GM04504 (cell line): ENCODE results near the gene CNTFR.

ENCODE experiments used
- DNase-seq: peaks from one replicate; pipeline ENCODE4 v3.0.0-alpha.2; 2012; ENCODE audit warnings: low read depth

The CNTFR gene

DNA sequence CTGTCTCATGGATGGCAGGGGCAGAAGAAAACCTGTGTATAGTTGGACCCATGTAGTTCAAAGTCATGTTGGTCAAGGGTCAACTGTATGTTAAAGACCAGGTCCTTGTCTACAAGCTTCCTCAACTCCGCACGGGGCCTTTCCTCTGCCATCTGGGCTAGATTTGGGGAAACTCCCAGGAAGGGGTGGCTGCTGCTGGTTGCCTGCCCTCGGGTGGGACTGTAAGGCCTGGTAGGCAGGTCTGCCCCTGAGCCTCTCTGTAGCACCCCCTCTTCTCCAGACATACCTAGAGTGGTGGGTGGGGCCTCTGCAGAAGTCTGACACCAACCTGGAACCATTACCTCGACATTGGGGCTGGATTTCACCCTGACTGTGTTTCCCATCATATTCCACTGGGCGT lies 82.0 kb downstream of the CNTFR start:
- no peak for DNase-seq

DNA sequence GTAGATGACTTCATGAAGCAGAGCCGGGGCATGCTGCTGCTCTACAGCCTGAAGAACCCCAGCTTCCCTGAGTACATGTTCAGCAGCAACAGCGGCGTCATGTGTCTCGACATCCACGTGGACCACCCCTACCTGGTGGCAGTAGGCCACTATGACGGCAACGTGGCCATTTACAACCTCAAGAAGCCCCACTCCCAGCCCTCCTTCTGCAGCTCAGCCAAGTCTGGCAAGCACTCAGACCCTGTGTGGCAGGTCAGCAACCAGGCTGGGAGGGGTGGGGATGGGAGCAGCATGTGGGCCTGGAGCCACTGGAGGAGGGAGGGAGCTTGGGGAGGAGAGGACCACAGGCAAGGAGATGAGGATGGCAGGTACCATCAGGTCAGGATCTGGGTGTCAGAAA lies 82.9 kb downstream of the CNTFR start:
- no peak for DNase-seq

- no peak for DNase-seq
Measured at GRCh38 chr9:34505370-34506120, 84.0 kb downstream of the CNTFR start.

GRCh38 chr9:34503406-34503805 lies 86.1 kb downstream of the CNTFR start:
- no peak for DNase-seq

DNA sequence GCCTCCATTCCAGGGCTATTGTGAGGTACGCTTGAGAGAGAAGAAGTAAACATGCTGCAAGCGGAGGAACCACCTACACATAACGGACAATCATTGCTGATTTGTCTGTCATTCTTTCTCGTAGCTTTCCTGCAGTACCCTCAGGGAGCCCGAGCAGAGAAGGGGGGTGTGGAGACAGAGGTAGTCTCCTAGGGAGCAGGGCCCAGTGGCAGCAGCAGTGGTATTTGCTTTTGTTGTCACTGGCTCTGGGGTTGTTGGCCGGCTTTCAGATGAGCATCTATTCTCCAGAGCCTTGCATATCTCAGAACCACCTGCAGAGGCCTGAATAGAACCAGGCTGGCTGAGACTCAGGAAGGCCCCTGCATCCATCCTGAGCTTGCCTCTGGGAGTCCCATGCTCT lies 86.6 kb downstream of the CNTFR start:
- no peak for DNase-seq

DNA sequence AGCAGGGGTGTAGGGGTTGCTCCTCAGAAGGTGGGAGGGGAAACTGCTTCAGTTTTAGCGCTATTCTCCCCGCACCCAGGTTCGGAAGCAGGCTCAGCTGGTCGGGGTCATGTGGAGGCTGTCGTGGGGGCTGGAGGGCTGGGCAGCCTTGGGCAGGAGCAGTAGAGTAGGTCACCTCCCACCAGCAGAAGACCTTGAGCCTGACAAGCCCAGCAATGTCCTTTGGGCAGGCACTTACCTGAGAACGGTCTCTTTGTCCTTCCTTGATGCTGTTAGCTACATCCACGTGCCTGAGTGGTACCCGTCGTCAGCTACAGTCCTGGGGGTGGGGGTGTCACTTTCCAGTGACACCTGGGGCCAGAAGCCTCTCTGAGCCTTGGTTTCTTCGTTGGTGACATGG lies 87.1 kb downstream of the CNTFR start:
- DNase-seq: no peak

- DNase-seq: no peak
Measured at GRCh38 chr9:34501889-34502425, 87.6 kb downstream of the CNTFR start.
